Measurements from ENCODE around the gene PPP4C. TPM values are rescaled to one million over a fixed set of nuclear protein-coding genes. Genes with fewer than 3 reads are reported as not detected.

PPP4C gene
- polyA plus RNA-seq, 1 donor from 2014 or later, result 173 TPM

GRCh38 chr16:30053376-30054015 lies 22.3 kb upstream of the PPP4C start:
- Histone ChIP-seq H3K79me2 (replicated peaks; ENCODE audit: insufficient read depth, low read length) (peaks cover 10% of the 10 kb centered on the region), H3K27ac (ENCODE audit: low read length) (peak overlapping the region; percentile 24), H2AFZ (ENCODE audit: low read depth, low read length) (peak overlapping the region; percentile 56), H4K20me1 (ENCODE audit: insufficient read depth) (no peaks in the 10 kb centered on the region), H3K36me3 (ENCODE audit: insufficient read depth, low read length) (no peaks in the 10 kb centered on the region), H3F3A (ENCODE audit: insufficient read depth, low read length, poor library complexity, severe bottlenecking) (no peaks in the 10 kb centered on the region), H3K9me2 (ENCODE audit: insufficient read depth, low read length) (no peaks in the 10 kb centered on the region), H3K9me3 (ENCODE audit: low read length) (no peaks in the 10 kb centered on the region), H3K9ac (ENCODE audit: low read length) (peak overlapping the region; percentile 79), H3K4me2 (ENCODE audit: low read length) (peak overlapping the region; percentile 100), H3K27me3 (ENCODE audit: insufficient read depth, low read depth, low read length) (no peaks in the 10 kb centered on the region), H3K4me3 (ENCODE audit: low read length) (peak overlapping the region; percentile 95)
- peak; percentile 21 for TF ChIP-seq MXI1 (conservative IDR thresholded peaks at IDR 0.05; ENCODE audit: poor library complexity, severe bottlenecking)
- no peak for TF ChIP-seq TAF1 (IDR thresholded peaks at IDR 0.05; ENCODE audit: low read depth)
- no peak for TF ChIP-seq REST (IDR thresholded peaks at IDR 0.05; ENCODE audit: borderline replicate concordance)

GRCh38 chr16:30054451-30054850 lies 21.3 kb upstream of the PPP4C start:
- H3K36me3 ChIP-seq (ENCODE audit: insufficient read depth, low read length), result no peaks in the 10 kb centered on the region
- peaks cover 10% of the 10 kb centered on the region for H3K79me2 ChIP-seq (replicated peaks; ENCODE audit: insufficient read depth, low read length)
- no peak overlapping the region for H3K4me2 ChIP-seq (ENCODE audit: low read length)
- H4K20me1 ChIP-seq (ENCODE audit: insufficient read depth), result no peaks in the 10 kb centered on the region
- no peaks in the 10 kb centered on the region for H3K27me3 ChIP-seq (ENCODE audit: insufficient read depth, low read depth, low read length)
- no peak overlapping the region for H2AFZ ChIP-seq (ENCODE audit: low read depth, low read length)
- no peaks in the 10 kb centered on the region for H3K9me2 ChIP-seq (ENCODE audit: insufficient read depth, low read length)
- H3K9me3 ChIP-seq (ENCODE audit: low read length), result no peaks in the 10 kb centered on the region
- H3K4me3 ChIP-seq (ENCODE audit: low read length), result no peak overlapping the region
- TF ChIP-seq MXI1 (conservative IDR thresholded peaks at IDR 0.05; ENCODE audit: poor library complexity, severe bottlenecking) (no peak), CTCF (IDR thresholded peaks at IDR 0.05; ENCODE audit: poor library complexity, severe bottlenecking) (no peak), REST (IDR thresholded peaks at IDR 0.05; ENCODE audit: borderline replicate concordance) (no peak), EP300 (conservative IDR thresholded peaks at IDR 0.05; ENCODE audit: poor library complexity, severe bottlenecking) (no peak), POLR2AphosphoS5 (IDR thresholded peaks at IDR 0.05) (no peak), EZH2 (IDR thresholded peaks at IDR 0.05; ENCODE audit: borderline replicate concordance, insufficient read depth, low read length, poor library complexity, severe bottlenecking) (no peak), TAF1 (IDR thresholded peaks at IDR 0.05; ENCODE audit: low read depth) (no peak), SMC3 (conservative IDR thresholded peaks at IDR 0.05; ENCODE audit: poor library complexity) (no peak), RAD21 (conservative IDR thresholded peaks at IDR 0.05) (no peak)
- no peak overlapping the region for H3K9ac ChIP-seq (ENCODE audit: low read length)
- H3F3A ChIP-seq (ENCODE audit: insufficient read depth, low read length, poor library complexity, severe bottlenecking), result no peaks in the 10 kb centered on the region
- no peak overlapping the region for H3K27ac ChIP-seq (ENCODE audit: low read length)

Data from neural cell (in vitro differentiated cells).